Mesendoderm (in vitro differentiated cells): ENCODE measurements around the gene TRIM67.

Experiments used
- DNase-seq: peaks from one replicate; pipeline ENCODE4 v3.0.0; 2013
- H2AK5ac ChIP-seq: 2 replicates; pipeline ENCODE4 v1.6.1; 2013; ENCODE audit warnings: low read length, inconsistent platforms
- H2BK120ac ChIP-seq: 2 replicates; pipeline ENCODE4 v1.6.1; 2013; ENCODE audit warnings: low read depth, mild to moderate bottlenecking, low read length, moderate library complexity, mixed read lengths
- H2BK15ac ChIP-seq: replicated peaks from 2 replicates; pipeline ENCODE4 v1.6.1; 2013; ENCODE audit warnings: low read depth, mild to moderate bottlenecking, moderate library complexity
- H2BK5ac ChIP-seq: 2 replicates; pipeline ENCODE4 v1.6.1; 2013; ENCODE audit warnings: low read length, inconsistent platforms
- H3K18ac ChIP-seq: 2 replicates; pipeline ENCODE4 v1.6.1; 2013; ENCODE audit warnings: mild to moderate bottlenecking, low read length, mixed read lengths
- H3K23ac ChIP-seq: one replicate; pipeline ENCODE4 v1.6.1; 2013; ENCODE audit warnings: low read length
- H3K27ac ChIP-seq: 2 replicates; pipeline ENCODE4 v1.5.1; 2013; ENCODE audit warnings: low read depth, mild to moderate bottlenecking, inconsistent platforms, low read length, moderate library complexity
- H3K27me3 ChIP-seq: 2 replicates; pipeline ENCODE4 v1.6.1; 2013; ENCODE audit warnings: low read length, control low read depth, mild to moderate bottlenecking, inconsistent platforms; ENCODE audit not compliant: insufficient read depth, poor library complexity
- H3K36me3 ChIP-seq: 2 replicates; pipeline ENCODE4 v1.6.1; 2013; ENCODE audit warnings: low read length, inconsistent platforms; ENCODE audit not compliant: control insufficient read depth, insufficient read depth
- H3K4ac ChIP-seq: one replicate; pipeline ENCODE4 v1.6.1; 2013; ENCODE audit warnings: low read depth, mild to moderate bottlenecking, low read length, moderate library complexity
- H3K4me1 ChIP-seq: 2 replicates; pipeline ENCODE4 v1.6.1; 2013; ENCODE audit warnings: low read depth, low read length, inconsistent platforms; ENCODE audit not compliant: control insufficient read depth
- H3K4me2 ChIP-seq: 2 replicates; pipeline ENCODE4 v1.6.1; 2013; ENCODE audit warnings: low read length
- H3K4me3 ChIP-seq: 2 replicates; pipeline ENCODE4 v1.5.1; 2013; ENCODE audit warnings: mild to moderate bottlenecking, low read length
- H3K56ac ChIP-seq: one replicate; pipeline ENCODE4 v1.6.1; 2013; ENCODE audit warnings: low read length
- H3K79me1 ChIP-seq: 2 replicates; pipeline ENCODE4 v1.6.1; 2013; ENCODE audit warnings: low read length, inconsistent platforms
- H3K79me2 ChIP-seq: 2 replicates; pipeline ENCODE4 v1.6.1; 2013; ENCODE audit warnings: mild to moderate bottlenecking, low read length; ENCODE audit not compliant: control insufficient read depth, insufficient read depth
- H3K9ac ChIP-seq: 2 replicates; pipeline ENCODE4 v1.6.1; 2013; ENCODE audit warnings: low read length, inconsistent platforms
- H4K5ac ChIP-seq: one replicate; pipeline ENCODE4 v1.6.1; 2013; ENCODE audit warnings: low read length
- H4K8ac ChIP-seq: one replicate; pipeline ENCODE4 v1.6.1; 2013; ENCODE audit warnings: low read depth, mild to moderate bottlenecking, control low read depth, low read length, moderate library complexity
- WGBS: extraction: QIAGEN DNeasy Blood & Tissue Kit; methylation state at CpG from one replicate; pipeline ENCODE4 v1.1.7; 2013; ENCODE audit warnings: low lambda C conversion rate, missing lambda C conversion rate; ENCODE audit not compliant: insufficient coverage; ENCODE audit errors: extremely low coverage; 5-methylcytosine and 5-hydroxymethylcytosine counted together

TRIM67 gene

DNA sequence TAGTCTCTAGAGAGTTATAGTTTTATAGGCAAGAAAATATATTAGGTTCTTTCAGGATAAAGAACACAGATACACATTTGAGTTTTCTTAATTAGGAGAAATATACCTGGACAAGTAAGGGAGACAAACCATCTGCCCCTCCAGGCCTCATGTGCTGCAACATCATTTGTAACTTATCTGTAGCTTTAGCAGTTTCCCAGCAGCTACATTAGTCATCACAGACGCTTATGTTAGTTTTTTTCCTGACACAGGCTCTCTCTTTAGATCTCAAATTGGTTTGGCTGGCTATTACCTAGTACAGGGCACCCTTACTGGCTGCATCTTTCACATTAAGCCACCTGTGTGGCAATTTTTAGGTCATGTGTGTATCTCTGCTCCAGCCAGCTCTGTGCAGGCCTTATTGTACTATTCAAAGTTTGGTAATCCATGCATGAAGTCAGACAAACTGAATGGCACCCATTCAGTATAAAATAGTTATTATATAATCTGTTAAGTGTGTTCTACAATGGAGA is 105.0 kb downstream of the TRIM67 start:
- no peak for DNase-seq
- H3K4ac ChIP-seq = no peak overlapping the region
- no peaks in the 10 kb centered on the region for H3K4me1 ChIP-seq
- H4K5ac ChIP-seq = no peak overlapping the region
- WGBS = no CpG with 5 or more reads among the region's 1 CpG
- no peak overlapping the region for H4K8ac ChIP-seq
- no peak overlapping the region for H3K18ac ChIP-seq
- no peak overlapping the region for H3K56ac ChIP-seq
- peaks cover 2% of the 10 kb centered on the region for H3K36me3 ChIP-seq
- H2BK5ac ChIP-seq = no peak overlapping the region
- H3K79me1 ChIP-seq = no peaks in the 10 kb centered on the region
- no peak overlapping the region for H3K27ac ChIP-seq
- no peak overlapping the region for H2AK5ac ChIP-seq
- no peaks in the 10 kb centered on the region for H3K27me3 ChIP-seq
- no peaks in the 10 kb centered on the region for H3K79me2 ChIP-seq
- no peak overlapping the region for H3K4me2 ChIP-seq
- no peak overlapping the region for H3K23ac ChIP-seq
- H2BK15ac ChIP-seq = no peak overlapping the region
- no peak overlapping the region for H3K4me3 ChIP-seq
- H3K9ac ChIP-seq = no peak overlapping the region
- H2BK120ac ChIP-seq = no peak overlapping the region
